GM18867 (cell line): Measurements from ENCODE around the gene DIPK2B.

Experiments
- ATAC-seq: cut with Tn5 transposase; IDR thresholded peaks from one replicate; pipeline ENCODE4 v1.9.1; 2021; ENCODE audit warnings: mild to moderate bottlenecking, moderate library complexity; ENCODE audit not compliant: unreplicated experiment

DIPK2B gene

DNA sequence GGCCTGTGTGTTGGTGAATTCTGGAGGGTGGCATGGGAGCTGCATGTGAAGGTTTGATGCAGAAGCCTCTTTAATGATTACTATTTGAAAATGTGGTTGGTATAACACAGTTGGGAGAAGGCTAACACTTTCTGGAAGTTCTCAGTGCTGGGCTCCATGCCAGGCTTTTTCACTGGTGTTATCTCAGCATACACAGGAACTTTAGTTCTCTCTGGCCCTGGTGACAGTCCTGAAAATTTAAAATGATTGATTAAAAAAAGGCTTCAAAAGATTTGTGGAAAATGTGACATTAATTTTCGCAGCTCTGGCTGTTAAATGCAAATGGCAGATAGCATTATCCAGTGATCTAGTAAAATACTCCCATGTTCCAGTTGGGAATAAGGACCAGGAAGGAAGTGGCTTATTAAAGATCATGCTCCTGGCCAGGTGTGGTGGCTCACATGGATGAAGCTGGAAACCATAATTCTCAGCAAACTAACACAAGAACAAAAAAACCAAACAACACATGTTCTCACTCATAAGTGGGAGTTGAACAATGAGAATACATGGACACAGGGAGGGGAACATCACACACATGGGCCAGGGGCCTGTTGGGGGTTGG is 36.6 kb downstream of the DIPK2B start:
- ATAC-seq: no peak

DNA sequence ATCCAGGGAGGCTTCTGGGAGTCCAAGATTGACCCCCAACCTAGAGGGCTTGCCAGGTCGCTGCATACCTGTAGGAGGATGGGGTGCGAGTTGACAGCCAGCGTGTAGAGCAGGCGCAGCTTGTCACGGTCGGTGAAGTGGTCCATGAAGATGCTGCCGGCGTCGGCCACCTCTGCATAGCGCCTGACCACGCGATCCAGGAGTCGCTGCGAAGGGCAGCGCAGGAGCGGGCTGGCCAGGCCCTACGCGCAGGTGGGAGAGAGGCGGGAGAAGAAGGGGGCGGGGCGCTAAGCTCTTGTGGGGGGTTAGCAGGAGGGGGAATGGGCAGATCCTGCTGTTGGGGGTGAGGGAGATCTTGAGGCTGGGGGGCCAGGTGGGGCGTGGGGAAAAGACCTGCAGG is 43.0 kb downstream of the DIPK2B start:
- ATAC-seq: no peak

DNA sequence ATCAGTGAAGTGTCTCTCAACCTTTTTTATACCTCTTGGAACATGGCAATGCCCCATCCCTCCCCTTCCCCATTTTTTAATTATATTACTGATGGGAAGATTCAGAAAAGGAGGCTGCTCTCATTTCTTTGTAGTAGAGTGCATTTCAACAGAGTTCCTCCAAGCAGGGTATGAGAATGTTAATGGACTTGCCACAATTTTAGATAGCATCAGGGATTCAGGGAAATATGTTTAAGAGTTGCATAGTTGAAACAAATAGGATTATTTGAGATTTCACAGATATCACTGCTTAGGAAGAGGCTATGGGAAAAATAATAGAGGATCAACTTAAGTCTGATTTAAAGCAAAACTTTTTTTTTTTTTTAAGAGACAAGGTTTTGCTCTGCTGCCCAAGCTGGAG is 46.2 kb downstream of the DIPK2B start:
- no peak for ATAC-seq

DNA sequence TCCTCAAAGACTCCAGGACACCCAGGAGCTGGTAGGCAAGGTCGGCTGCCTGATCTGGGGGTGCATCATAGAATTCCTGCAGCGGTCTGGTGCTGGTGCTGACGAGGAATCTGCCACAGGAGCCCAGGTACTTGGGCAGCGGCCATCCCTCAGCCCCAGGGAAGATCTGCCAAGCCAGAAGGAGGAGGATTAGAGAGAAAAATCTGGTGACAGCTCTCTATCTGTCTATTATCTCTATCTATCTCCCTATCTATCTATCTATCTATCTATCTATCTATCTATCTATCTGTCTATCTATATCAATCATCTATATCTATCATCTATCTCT is 46.7 kb downstream of the DIPK2B start:
- no peak for ATAC-seq
